ENCODE data around the gene CDK17.

CDK17 gene

DNA sequence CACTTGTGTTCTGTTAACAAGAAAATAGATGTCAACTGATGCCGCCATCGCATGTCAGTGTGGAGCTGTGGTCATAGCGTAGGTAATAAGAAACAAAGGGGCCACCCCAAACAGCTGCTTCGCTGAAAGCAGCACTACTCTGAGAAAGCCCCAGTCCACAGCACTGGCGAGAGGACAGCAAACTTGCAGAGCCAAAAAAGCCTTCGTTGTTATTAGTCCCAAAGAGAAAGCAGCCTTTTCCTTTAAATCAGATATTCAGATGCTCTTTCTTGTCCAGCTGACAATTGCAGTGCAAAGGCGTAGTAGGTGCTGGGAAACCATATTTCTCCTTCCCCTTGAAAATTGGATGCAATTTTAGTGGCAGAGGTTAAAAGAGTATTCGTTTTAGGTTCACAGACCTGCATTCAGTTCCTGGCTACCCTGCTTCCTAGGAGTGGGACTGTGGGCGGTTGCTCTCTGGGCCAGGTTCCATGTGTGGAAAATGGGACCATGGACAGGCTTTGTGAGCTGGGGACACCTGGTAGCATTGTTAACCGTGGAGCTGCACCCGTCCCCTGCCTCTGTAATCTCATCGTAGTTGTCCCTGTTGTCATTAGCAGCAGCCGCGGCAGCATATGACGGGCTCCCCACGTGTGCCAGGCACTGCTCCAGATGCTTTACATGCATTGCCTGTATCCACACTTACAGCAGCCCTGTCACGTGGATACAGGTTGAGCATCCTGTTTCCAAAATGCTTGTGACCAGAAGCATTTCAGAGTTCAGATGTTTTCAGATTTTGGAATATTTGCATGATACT is 151.9 kb downstream of the CDK17 start:
- TF ChIP-seq, protein P1, sequence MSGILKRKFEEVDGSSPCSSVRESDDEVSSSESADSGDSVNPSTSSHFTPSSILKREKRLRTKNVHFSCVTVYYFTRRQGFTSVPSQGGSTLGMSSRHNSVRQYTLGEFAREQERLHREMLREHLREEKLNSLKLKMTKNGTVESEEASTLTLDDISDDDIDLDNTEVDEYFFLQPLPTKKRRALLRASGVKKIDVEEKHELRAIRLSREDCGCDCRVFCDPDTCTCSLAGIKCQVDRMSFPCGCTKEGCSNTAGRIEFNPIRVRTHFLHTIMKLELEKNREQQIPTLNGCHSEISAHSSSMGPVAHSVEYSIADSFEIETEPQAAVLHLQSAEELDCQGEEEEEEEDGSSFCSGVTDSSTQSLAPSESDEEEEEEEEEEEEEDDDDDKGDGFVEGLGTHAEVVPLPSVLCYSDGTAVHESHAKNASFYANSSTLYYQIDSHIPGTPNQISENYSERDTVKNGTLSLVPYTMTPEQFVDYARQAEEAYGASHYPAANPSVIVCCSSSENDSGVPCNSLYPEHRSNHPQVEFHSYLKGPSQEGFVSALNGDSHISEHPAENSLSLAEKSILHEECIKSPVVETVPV (CRISPR knock-in tag; IDR thresholded peaks at IDR 0.05): no peak
- TF ChIP-seq OSR1 (CRISPR knock-in tag; IDR thresholded peaks at IDR 0.05) (no peak), TOX (CRISPR knock-in tag; IDR thresholded peaks at IDR 0.05; ENCODE audit: borderline replicate concordance) (no peak), GLIS3 (CRISPR knock-in tag; IDR thresholded peaks at IDR 0.05) (no peak), ESRRG (CRISPR knock-in tag; IDR thresholded peaks at IDR 0.05) (no peak), ZNF565 (CRISPR knock-in tag; conservative IDR thresholded peaks at IDR 0.05; ENCODE audit: low read depth) (no peak), SNAI2 (CRISPR knock-in tag; IDR thresholded peaks at IDR 0.05) (no peak), PPARA (CRISPR knock-in tag; IDR thresholded peaks at IDR 0.05; ENCODE audit: borderline replicate concordance) (no peak), BACH2 (CRISPR knock-in tag; IDR thresholded peaks at IDR 0.05; ENCODE audit: borderline replicate concordance) (no peak)
- TF ChIP-seq, protein P2, sequence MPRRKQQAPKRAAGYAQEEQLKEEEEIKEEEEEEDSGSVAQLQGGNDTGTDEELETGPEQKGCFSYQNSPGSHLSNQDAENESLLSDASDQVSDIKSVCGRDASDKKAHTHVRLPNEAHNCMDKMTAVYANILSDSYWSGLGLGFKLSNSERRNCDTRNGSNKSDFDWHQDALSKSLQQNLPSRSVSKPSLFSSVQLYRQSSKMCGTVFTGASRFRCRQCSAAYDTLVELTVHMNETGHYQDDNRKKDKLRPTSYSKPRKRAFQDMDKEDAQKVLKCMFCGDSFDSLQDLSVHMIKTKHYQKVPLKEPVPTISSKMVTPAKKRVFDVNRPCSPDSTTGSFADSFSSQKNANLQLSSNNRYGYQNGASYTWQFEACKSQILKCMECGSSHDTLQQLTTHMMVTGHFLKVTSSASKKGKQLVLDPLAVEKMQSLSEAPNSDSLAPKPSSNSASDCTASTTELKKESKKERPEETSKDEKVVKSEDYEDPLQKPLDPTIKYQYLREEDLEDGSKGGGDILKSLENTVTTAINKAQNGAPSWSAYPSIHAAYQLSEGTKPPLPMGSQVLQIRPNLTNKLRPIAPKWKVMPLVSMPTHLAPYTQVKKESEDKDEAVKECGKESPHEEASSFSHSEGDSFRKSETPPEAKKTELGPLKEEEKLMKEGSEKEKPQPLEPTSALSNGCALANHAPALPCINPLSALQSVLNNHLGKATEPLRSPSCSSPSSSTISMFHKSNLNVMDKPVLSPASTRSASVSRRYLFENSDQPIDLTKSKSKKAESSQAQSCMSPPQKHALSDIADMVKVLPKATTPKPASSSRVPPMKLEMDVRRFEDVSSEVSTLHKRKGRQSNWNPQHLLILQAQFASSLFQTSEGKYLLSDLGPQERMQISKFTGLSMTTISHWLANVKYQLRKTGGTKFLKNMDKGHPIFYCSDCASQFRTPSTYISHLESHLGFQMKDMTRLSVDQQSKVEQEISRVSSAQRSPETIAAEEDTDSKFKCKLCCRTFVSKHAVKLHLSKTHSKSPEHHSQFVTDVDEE (CRISPR knock-in tag; IDR thresholded peaks at IDR 0.05): no peak
- no peak for ATAC-seq

DNA sequence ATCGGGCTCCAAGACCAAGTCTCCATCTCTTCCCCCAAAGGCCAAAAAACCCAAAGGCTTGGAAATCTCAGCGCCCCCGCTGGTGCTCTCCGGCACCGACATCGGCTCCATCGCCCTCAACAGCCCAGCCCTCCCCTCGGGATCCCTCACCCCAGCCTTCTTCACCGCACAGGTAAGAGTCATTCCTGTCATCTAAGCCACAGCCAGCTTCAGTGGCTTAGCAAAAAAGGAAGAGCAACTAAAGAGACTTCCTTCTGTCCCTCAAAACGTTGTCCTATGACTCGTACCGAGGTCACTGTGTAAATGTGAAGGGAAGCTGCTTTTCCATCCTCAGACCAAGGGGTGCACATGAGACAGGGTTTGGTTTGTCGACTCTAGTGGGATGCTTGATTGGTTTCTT is 152.7 kb downstream of the CDK17 start:
- TF ChIP-seq BACH2 (CRISPR knock-in tag; IDR thresholded peaks at IDR 0.05; ENCODE audit: borderline replicate concordance) (no peak), ZC3H10 (CRISPR knock-in tag; IDR thresholded peaks at IDR 0.05) (no peak), PPARA (CRISPR knock-in tag; IDR thresholded peaks at IDR 0.05; ENCODE audit: borderline replicate concordance) (no peak), SNAI2 (CRISPR knock-in tag; IDR thresholded peaks at IDR 0.05) (no peak), ZNF70 (CRISPR knock-in tag; IDR thresholded peaks at IDR 0.05) (no peak), TOX (CRISPR knock-in tag; IDR thresholded peaks at IDR 0.05; ENCODE audit: borderline replicate concordance) (no peak), ZNF8 (CRISPR knock-in tag; IDR thresholded peaks at IDR 0.05) (no peak), GLIS3 (CRISPR knock-in tag; IDR thresholded peaks at IDR 0.05) (no peak), ARNTL (CRISPR knock-in tag; IDR thresholded peaks at IDR 0.05; ENCODE audit: borderline replicate concordance, low read depth) (no peak)
- TF ChIP-seq, protein P2 (CRISPR knock-in tag; IDR thresholded peaks at IDR 0.05): no peak
- TF ChIP-seq, protein P3, sequence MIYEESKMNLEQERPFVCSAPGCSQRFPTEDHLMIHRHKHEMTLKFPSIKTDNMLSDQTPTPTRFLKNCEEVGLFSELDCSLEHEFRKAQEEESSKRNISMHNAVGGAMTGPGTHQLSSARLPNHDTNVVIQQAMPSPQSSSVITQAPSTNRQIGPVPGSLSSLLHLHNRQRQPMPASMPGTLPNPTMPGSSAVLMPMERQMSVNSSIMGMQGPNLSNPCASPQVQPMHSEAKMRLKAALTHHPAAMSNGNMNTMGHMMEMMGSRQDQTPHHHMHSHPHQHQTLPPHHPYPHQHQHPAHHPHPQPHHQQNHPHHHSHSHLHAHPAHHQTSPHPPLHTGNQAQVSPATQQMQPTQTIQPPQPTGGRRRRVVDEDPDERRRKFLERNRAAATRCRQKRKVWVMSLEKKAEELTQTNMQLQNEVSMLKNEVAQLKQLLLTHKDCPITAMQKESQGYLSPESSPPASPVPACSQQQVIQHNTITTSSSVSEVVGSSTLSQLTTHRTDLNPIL (CRISPR knock-in tag; IDR thresholded peaks at IDR 0.05; ENCODE audit: low read depth): no peak
- TF ChIP-seq, protein P1 (CRISPR knock-in tag; IDR thresholded peaks at IDR 0.05): no peak
- TF ChIP-seq, protein P4, sequence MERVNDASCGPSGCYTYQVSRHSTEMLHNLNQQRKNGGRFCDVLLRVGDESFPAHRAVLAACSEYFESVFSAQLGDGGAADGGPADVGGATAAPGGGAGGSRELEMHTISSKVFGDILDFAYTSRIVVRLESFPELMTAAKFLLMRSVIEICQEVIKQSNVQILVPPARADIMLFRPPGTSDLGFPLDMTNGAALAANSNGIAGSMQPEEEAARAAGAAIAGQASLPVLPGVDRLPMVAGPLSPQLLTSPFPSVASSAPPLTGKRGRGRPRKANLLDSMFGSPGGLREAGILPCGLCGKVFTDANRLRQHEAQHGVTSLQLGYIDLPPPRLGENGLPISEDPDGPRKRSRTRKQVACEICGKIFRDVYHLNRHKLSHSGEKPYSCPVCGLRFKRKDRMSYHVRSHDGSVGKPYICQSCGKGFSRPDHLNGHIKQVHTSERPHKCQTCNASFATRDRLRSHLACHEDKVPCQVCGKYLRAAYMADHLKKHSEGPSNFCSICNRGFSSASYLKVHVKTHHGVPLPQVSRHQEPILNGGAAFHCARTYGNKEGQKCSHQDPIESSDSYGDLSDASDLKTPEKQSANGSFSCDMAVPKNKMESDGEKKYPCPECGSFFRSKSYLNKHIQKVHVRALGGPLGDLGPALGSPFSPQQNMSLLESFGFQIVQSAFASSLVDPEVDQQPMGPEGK (CRISPR knock-in tag; IDR thresholded peaks at IDR 0.05; ENCODE audit: borderline replicate concordance): no peak
- TF ChIP-seq, protein P5, sequence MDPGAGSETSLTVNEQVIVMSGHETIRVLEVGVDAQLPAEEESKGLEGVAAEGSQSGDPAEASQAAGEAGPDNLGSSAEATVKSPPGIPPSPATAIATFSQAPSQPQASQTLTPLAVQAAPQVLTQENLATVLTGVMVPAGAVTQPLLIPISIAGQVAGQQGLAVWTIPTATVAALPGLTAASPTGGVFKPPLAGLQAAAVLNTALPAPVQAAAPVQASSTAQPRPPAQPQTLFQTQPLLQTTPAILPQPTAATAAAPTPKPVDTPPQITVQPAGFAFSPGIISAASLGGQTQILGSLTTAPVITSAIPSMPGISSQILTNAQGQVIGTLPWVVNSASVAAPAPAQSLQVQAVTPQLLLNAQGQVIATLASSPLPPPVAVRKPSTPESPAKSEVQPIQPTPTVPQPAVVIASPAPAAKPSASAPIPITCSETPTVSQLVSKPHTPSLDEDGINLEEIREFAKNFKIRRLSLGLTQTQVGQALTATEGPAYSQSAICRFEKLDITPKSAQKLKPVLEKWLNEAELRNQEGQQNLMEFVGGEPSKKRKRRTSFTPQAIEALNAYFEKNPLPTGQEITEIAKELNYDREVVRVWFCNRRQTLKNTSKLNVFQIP (CRISPR knock-in tag; IDR thresholded peaks at IDR 0.05; ENCODE audit: borderline replicate concordance, low read depth): no peak
- no peak; the same call in 1 of the 3 replicates for ATAC-seq
